ENCODE measurements around the gene C16orf74. TPM values are rescaled to one million over a fixed set of nuclear protein-coding genes. Genes with fewer than 3 reads are reported as not detected.

C16orf74 gene
- total and polyA plus RNA-seq, 2 donors: 1.5 to 6.4 TPM

Other genes with a start within 250 kb of the C16orf74 start
- 32.4 TPM for gene GSE1, start 137.8 kb downstream of the C16orf74 start, total RNA-seq
- gene GSE1, start 137.8 kb downstream of the C16orf74 start, polyA plus RNA-seq: 29.9 TPM
- gene GINS2, start 62.1 kb downstream of the C16orf74 start, total RNA-seq: 23.2 TPM
- 1.4 TPM for gene GINS2, start 62.1 kb downstream of the C16orf74 start, polyA plus RNA-seq
- 22.2 TPM for gene EMC8, start 48.4 kb upstream of the C16orf74 start, total RNA-seq
- 16.8 TPM for gene EMC8, start 48.4 kb upstream of the C16orf74 start, polyA plus RNA-seq
- gene COX4I1, start 48.6 kb upstream of the C16orf74 start, total RNA-seq: 565 TPM
- 890 TPM for gene COX4I1, start 48.6 kb upstream of the C16orf74 start, polyA plus RNA-seq
- gene IRF8, start 148.1 kb upstream of the C16orf74 start, total RNA-seq: 119 TPM
- 38.8 TPM for gene IRF8, start 148.1 kb upstream of the C16orf74 start, polyA plus RNA-seq

Data from thymus (tissue), 2 donors.